HepG2 (cell line): ENCODE data around the gene DBNDD2. TPM values are rescaled to one million over a fixed set of nuclear protein-coding genes. Genes with fewer than 3 reads are reported as not detected.
A peak's percentile ranks its signal among the peaks of the same experiment; 100 is the strongest.

Experiments
- BCL6 ChIP-seq: IDR thresholded peaks from 2 replicates; pipeline ENCODE4 v1.6.1; 2016; ENCODE audit warnings: missing genetic modification reagents, missing compliant biosample characterization
- CHCHD3 ChIP-seq: sonication (generic); formaldehyde crosslinking; IDR thresholded peaks from 2 replicates; pipeline ENCODE4 v1.8.0; 2022; ENCODE audit warnings: mild to moderate bottlenecking, missing genetic modification reagents, moderate library complexity
- DNMT1 ChIP-seq: sonication (generic); formaldehyde crosslinking; IDR thresholded peaks from 2 replicates; pipeline ENCODE4 v1.5.1; 2020; ENCODE audit warnings: mild to moderate bottlenecking, missing genetic modification reagents
- E2F5 ChIP-seq: sonication (generic); formaldehyde crosslinking; conservative IDR thresholded peaks from 2 replicates; pipeline ENCODE4 v1.4.0; 2020; ENCODE audit warnings: missing genetic modification reagents
- EHMT2 ChIP-seq: fragments of 200-600 bp; sonication (generic); IDR thresholded peaks from 2 replicates; pipeline ENCODE4 v1.7.0; 2017; ENCODE audit warnings: antibody characterized with exemption, low read depth, low read length, borderline replicate concordance
- EZH2 ChIP-seq: conservative IDR thresholded peaks from 2 replicates; pipeline ENCODE4 v1.6.1; 2012; ENCODE audit warnings: mild to moderate bottlenecking, low read depth, low read length, moderate library complexity
- FOXA1 ChIP-seq, 2 experiments: fragments of 450-650 bp in 1 of 2; sonication (generic) in 1 of 2; formaldehyde crosslinking in 1 of 2; IDR thresholded peaks; 2 replicates each; pipeline versions ENCODE4 v1.4.0 to v1.6.1; 2016 to 2020; ENCODE audit warnings: missing genetic modification reagents in 1 of 2
- HMGA1 ChIP-seq: sonication (generic); formaldehyde crosslinking; conservative IDR thresholded peaks from 2 replicates; pipeline ENCODE4 v1.4.0; 2020; ENCODE audit warnings: missing genetic modification reagents
- KDM1A ChIP-seq: IDR thresholded peaks from 2 replicates; pipeline ENCODE4 v1.6.1; 2016; ENCODE audit warnings: missing compliant biosample characterization
- NFIB ChIP-seq: sonication (generic); formaldehyde crosslinking; IDR thresholded peaks from 2 replicates; pipeline ENCODE4 v1.9.0; 2021; ENCODE audit warnings: missing genetic modification reagents, mild to moderate bottlenecking, borderline replicate concordance
- NR2F2 ChIP-seq: IDR thresholded peaks from 2 replicates; pipeline ENCODE4 v1.6.1; 2012; ENCODE audit warnings: low read depth, inconsistent platforms, borderline replicate concordance
- RXRA ChIP-seq: sonication (generic); formaldehyde crosslinking; IDR thresholded peaks from 2 replicates; pipeline ENCODE4 v1.5.1; 2020; ENCODE audit warnings: missing genetic modification reagents
- SAP130 ChIP-seq: IDR thresholded peaks from 2 replicates; pipeline ENCODE4 v1.6.1; 2016; ENCODE audit warnings: low read depth
- SUZ12 ChIP-seq: fragments of 150-350 bp; IDR thresholded peaks from 2 replicates; pipeline ENCODE4 v1.6.1; 2014; ENCODE audit warnings: low read depth, low read length
- ZFP36 ChIP-seq: fragments of 150-350 bp; IDR thresholded peaks from 2 replicates; pipeline ENCODE4 v1.6.1; 2018; ENCODE audit warnings: borderline replicate concordance, low read length, low read depth; ENCODE audit not compliant: partially characterized antibody
- ZNF282 ChIP-seq: fragments of 450-650 bp; IDR thresholded peaks from 2 replicates; pipeline ENCODE4 v1.6.1; 2018; ENCODE audit not compliant: partially characterized antibody
- ZNF709 ChIP-seq: sonication (generic); formaldehyde crosslinking; IDR thresholded peaks from 2 replicates; pipeline ENCODE4 v1.5.0; 2020; ENCODE audit warnings: mild to moderate bottlenecking, missing genetic modification reagents
- polyA plus RNA-seq, 8 experiments: library from polyadenylated mRNA; depleted of rRNA in 3 of 8; stranded (reverse) in 7 of 8; unstranded in 1 of 8; fragments of >200 nt; fragmentation: Illumina TruSeq in 4 of 8; extraction: Trizol in 4 of 8; gene quantifications; 2 replicates each; pipeline versions ENCODE4 v1.2.1 to v1.2.3, GENCODE V29; 2011 to 2016; ENCODE audit warnings: low read depth in 4 of 8, missing spikeins in 1 of 8, mixed read lengths in 1 of 8; ENCODE audit not compliant: insufficient read depth in 1 of 8
- total RNA-seq, 5 experiments: library from RNA; depleted of rRNA; stranded (reverse); fragments of >200 nt; fragmentation: Illumina TruSeq; extraction: Trizol; gene quantifications; 2 replicates each; pipeline ENCODE4 v1.2.3, GENCODE V29; 2016; ENCODE audit warnings: low read depth in 1 of 5
- TF ChIP-seq, protein P1 (sequence below), 2 experiments: sonication (generic) in 1 of 2; formaldehyde crosslinking in 1 of 2; IDR thresholded peaks; 2 replicates each; pipeline versions ENCODE4 v1.5.1 to v1.6.1; 2011 to 2020; ENCODE audit warnings: borderline replicate concordance in 1 of 2, low read depth in 1 of 2, low read length in 1 of 2, mild to moderate bottlenecking in 1 of 2, missing genetic modification reagents in 1 of 2, moderate library complexity in 1 of 2
- TF ChIP-seq, protein P2 (sequence below): sonication (generic); formaldehyde crosslinking; IDR thresholded peaks from 2 replicates; pipeline ENCODE4 v1.4.0; 2020; ENCODE audit warnings: missing genetic modification reagents
- TF ChIP-seq, protein P3 (sequence below): sonication (generic); formaldehyde crosslinking; IDR thresholded peaks from 2 replicates; pipeline ENCODE4 v1.4.0; 2020; ENCODE audit warnings: mild to moderate bottlenecking, missing genetic modification reagents

The DBNDD2 gene
- total and polyA plus RNA-seq, 2 of the 13 experiments (the other 11 are each of a cell fraction or from before 2014, with no cell fraction given) = 16.7 to 47.6 TPM

GRCh38 chr20:45373353-45374100 lies 34.6 kb upstream of the DBNDD2 start (continued):
- TF ChIP-seq, protein P1, sequence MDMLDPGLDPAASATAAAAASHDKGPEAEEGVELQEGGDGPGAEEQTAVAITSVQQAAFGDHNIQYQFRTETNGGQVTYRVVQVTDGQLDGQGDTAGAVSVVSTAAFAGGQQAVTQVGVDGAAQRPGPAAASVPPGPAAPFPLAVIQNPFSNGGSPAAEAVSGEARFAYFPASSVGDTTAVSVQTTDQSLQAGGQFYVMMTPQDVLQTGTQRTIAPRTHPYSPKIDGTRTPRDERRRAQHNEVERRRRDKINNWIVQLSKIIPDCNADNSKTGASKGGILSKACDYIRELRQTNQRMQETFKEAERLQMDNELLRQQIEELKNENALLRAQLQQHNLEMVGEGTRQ (IDR thresholded peaks at IDR 0.05; ENCODE audit: low read depth, low read length) = no peak
- TF ChIP-seq, protein P1 (CRISPR knock-in tag; IDR thresholded peaks at IDR 0.05; ENCODE audit: borderline replicate concordance) = no peak
- TF ChIP-seq EZH2 (no peak), E2F5 (CRISPR knock-in tag) (no peak), KDM1A (no peak), ZNF282 (no peak), ZFP36 (peak; percentile 4), SUZ12 (no peak; the same call in 1 of the 2 replicates), HMGA1 (no peak), BCL6 (CRISPR knock-in tag) (no peak), NFIB (CRISPR knock-in tag) (no peak), NR2F2 (no peak), ZNF709 (CRISPR knock-in tag) (no peak), FOXA1 (IDR thresholded peaks at IDR 0.05) (no peak), FOXA1 (CRISPR knock-in tag; IDR thresholded peaks at IDR 0.05) (no peak; the same call in 1 of the 2 replicates), DNMT1 (no peak), RXRA (CRISPR knock-in tag) (no peak), SAP130 (CRISPR knock-in tag) (no peak), EHMT2 (no peak), CHCHD3 (CRISPR knock-in tag) (no peak)
- TF ChIP-seq, protein P2, sequence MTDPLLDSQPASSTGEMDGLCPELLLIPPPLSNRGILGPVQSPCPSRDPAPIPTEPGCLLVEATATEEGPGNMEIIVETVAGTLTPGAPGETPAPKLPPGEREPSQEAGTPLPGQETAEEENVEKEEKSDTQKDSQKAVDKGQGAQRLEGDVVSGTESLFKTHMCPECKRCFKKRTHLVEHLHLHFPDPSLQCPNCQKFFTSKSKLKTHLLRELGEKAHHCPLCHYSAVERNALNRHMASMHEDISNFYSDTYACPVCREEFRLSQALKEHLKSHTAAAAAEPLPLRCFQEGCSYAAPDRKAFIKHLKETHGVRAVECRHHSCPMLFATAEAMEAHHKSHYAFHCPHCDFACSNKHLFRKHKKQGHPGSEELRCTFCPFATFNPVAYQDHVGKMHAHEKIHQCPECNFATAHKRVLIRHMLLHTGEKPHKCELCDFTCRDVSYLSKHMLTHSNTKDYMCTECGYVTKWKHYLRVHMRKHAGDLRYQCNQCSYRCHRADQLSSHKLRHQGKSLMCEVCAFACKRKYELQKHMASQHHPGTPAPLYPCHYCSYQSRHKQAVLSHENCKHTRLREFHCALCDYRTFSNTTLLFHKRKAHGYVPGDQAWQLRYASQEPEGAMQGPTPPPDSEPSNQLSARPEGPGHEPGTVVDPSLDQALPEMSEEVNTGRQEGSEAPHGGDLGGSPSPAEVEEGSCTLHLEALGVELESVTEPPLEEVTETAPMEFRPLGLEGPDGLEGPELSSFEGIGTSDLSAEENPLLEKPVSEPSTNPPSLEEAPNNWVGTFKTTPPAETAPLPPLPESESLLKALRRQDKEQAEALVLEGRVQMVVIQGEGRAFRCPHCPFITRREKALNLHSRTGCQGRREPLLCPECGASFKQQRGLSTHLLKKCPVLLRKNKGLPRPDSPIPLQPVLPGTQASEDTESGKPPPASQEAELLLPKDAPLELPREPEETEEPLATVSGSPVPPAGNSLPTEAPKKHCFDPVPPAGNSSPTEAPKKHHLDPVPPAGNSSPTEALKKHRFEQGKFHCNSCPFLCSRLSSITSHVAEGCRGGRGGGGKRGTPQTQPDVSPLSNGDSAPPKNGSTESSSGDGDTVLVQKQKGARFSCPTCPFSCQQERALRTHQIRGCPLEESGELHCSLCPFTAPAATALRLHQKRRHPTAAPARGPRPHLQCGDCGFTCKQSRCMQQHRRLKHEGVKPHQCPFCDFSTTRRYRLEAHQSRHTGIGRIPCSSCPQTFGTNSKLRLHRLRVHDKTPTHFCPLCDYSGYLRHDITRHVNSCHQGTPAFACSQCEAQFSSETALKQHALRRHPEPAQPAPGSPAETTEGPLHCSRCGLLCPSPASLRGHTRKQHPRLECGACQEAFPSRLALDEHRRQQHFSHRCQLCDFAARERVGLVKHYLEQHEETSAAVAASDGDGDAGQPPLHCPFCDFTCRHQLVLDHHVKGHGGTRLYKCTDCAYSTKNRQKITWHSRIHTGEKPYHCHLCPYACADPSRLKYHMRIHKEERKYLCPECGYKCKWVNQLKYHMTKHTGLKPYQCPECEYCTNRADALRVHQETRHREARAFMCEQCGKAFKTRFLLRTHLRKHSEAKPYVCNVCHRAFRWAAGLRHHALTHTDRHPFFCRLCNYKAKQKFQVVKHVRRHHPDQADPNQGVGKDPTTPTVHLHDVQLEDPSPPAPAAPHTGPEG (CRISPR knock-in tag) = no peak; the same call in 1 of the 2 replicates
- TF ChIP-seq, protein P3, sequence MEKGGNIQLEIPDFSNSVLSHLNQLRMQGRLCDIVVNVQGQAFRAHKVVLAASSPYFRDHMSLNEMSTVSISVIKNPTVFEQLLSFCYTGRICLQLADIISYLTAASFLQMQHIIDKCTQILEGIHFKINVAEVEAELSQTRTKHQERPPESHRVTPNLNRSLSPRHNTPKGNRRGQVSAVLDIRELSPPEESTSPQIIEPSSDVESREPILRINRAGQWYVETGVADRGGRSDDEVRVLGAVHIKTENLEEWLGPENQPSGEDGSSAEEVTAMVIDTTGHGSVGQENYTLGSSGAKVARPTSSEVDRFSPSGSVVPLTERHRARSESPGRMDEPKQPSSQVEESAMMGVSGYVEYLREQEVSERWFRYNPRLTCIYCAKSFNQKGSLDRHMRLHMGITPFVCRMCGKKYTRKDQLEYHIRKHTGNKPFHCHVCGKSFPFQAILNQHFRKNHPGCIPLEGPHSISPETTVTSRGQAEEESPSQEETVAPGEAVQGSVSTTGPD = no peak
